ENCODE results near the gene CMTM6.
"Not testable (repeated sequence)": the region's sequence is repeated elsewhere in the genome, so short reads cannot be mapped to it uniquely, and the experiment has no call there.

Gene CMTM6

DNA sequence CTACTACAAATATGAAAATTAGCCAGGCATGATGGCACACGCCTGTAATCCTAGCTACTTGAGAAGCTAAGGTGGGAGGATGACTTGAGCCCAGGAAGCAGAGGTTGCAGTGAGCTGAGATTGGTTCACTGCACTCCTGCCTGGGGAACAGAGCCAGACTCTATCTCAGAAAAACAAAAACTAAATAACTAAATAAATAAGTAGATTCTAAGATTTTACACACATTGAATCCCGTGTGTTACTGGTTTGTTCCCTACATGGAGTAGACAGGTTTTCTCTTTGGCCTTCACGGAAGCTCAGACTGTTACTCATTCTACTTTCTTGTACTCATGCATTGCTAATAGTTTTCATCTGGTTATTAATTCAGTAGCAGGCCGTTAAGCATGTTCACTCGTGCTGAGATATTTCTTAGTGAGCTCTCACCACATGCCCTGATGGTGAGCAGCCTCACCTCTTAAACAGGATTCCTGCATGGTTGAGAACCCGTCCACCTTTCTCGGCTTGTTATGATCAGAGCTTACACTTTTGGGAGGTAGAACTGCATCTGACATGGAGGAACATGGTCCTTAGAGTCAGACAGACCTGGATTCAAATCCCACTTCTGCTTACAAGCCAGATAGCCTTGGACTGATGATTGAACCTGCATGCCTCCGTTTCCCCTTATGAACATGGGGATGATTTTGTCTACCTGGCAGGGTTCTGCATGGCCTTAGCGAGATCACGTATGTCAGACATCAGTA, 61.9 kb downstream of the CMTM6 start:
- no peak for DNase-seq

DNA sequence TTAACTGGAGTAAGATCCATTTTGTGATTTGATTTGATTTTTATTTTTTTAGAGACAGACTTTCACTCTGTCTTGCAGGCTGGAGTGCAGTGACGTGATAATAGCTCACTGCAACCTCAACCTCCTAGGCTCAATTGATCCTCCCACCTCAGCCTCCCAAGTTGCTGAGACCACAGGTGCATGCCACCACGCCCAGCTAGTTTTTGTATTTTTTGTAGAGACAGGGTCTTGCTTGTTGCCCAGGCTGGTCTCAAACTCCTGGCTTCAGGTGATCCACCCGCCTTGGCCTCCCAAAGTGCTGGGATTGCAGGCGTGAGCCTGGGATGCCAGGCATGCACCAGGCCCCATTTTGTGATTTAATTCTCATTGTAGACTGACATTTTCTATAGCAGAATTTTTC, 63.2 kb downstream of the CMTM6 start:
- DNase-seq = not testable (repeated sequence)

GRCh38 chr3:32438596-32439344, 63.9 kb downstream of the CMTM6 start:
- no peak for DNase-seq

DNA sequence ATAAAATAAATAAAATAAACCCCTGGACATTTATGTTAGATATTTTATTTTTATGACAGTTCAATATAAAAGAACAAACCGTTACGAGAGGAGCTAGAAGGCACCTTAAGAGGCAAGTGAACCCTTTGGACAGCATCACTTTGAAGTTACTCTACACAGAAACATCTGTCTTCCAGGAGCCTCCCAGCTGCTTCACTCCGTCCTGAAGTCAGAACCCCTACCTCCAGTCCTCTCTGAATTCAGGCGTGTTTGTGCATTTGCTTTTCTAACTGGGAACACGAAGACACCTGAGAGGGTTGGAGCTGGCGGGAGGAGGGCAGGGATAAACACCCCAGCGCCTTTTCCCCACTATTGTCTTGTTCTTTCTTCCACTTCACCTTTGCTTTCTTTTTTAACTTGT, 64.8 kb downstream of the CMTM6 start:
- DNase-seq = peak in 1 of 6 experiments; percentile 9

DNA sequence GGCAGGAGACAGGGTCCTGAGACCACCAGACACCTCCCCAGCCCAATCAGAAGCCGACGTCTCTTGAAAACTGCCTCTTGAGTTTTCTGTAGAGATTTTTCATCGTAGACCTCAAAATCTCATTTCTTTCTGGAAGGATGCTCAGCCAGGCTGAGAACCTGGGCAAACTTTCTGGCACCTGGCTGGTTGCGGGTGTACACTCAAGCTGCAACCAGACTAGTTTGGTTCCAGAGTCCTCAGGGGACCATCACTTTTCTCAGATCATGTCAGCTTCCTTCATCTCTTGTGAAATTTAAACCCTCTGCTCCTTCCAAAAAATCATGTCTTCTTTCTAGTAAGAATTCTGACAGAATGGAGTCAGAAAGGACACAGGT, 65.8 kb downstream of the CMTM6 start:
- no peak for DNase-seq

DNA sequence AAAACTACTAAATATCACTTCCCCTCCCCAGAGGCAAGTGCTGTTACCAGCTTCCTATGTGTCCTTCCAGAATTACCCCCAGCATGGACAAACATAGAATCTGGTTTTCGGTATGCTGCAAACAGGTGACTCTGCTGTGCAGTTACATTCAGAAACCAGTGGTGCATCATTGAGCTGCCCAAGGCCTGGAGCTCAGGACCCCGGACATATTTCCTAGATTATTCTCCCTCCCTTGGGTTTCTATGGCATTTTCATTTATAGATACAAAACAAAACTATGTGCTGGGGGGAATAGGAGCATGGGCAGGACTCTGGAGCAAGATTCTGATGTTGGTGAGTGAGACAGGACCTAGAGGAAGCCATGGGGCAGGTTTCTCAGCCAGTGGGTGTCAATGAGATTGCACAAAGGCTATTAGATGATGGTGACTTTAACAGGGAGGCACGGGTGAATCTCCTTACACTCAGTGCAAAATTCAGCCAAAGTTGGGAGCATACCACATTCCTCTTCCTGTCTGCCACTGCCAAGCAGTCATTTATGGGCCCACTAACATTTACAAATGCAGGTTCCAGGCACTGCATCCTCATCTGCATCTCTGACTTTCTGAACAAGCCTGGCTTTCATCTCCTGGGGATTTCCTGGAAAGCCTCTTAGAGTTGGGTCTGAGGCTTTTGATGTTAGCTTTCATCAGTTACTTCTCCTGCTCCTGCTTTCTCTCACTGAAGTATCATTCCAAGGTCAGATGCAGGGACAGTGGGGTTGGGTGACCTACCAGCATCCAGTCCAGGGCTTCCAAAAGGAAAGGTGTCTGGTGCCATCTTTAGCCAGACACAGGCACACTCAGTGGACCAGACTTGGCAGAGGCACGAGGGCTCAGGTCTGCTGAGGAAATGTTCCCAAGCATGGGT, 66.5 kb downstream of the CMTM6 start:
- no peak for DNase-seq

- DNase-seq = no peak
Observed at GRCh38 chr3:32434206-32434605, 68.4 kb downstream of the CMTM6 start.

DNA sequence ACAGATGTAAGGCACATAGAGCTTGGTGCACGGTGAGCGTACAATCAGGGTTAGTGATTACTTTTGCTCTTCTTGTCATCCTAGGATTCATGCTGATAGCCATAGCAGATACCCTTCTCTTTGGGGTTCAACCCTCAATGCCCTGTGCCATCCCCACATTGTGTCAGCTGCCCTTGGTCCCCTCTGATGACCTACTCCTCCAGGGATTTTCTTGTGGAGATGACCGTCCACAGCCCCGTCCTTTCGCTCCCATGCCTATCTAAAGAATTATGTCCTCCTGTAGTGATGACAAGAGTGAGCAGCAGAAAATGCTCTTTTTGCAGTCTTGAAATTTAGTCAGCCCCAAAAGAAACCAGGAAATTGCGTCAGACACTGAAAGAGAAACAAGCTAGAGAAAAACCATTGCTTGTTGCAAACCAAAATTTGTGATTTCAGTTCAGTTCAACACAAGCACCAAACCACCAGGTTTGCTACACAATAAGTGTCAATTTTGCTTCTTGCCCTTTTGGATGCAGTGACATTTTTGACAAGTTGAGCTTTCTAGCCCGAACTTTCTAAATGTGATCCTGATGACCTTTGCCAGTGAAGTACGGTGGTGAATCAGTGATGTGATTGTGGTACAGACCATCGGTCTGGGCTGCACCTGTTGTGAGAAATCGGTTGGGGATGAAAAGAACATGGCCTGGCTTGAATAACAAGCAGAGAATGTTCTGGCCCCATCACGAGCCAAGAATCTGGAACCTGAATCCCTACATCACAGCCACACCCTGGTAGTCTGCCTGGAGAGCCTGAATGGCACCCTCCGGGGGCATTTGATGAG, 69.7 kb downstream of the CMTM6 start:
- peak in 4 of 6 experiments; percentile 15 to 73 (median 64) for DNase-seq

- DNase-seq = no peak
Observed at GRCh38 chr3:32432045-32432710, 70.5 kb downstream of the CMTM6 start.

DNA sequence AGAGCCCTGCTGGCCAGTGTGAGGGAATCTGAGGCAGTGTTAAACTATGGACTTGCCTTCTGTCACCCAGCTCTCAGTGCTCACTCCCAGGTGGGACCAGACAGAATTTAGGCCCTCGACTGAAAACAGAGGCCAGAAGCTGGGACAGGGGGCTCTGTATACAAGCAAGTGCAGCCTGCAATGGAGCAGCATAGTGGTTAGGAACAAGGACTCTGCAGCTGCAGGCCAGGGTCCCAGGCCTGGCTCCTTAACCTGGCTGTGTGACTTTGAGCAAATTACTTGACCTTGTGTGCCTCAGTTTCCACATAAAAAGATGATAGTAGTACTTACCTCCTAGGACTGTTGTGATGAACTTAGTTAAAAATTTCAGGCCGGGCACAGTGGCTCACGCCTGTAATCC, 71.2 kb downstream of the CMTM6 start:
- no peak for DNase-seq

All from stimulated activated naive CD4-positive, alpha-beta T cell (primary cell).